ENCODE measurements around the gene CACNA1H.

The CACNA1H gene

DNA sequence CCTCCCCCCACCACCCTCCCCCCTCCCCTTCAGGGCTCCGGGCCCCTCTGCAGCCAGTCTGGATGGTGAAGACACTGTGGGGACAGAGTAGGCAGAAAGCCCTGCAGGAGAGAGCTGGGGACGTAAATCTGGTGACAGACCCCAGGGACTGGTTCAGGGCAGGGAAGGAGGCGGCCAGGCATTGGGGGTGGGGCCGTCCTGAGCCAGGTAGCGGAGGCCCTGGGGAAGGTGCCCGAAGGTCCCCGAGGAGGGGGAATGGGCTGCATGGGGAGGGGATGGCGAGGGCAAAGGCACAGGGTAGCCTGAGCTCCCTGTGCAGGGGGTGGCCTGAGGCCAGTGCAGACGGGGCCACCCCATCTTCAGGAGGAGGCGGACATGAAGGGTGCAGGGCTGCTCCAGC is 26.3 kb upstream of the CACNA1H start:
- TF ChIP-seq CTCF (conservative IDR thresholded peaks at IDR 0.05; ENCODE audit: low read length) = no peak
- DNase-seq (ENCODE audit: low read depth) = no peak
- no peak overlapping the region for H3K4me3 ChIP-seq (ENCODE audit: low read length)

- no peak for DNase-seq (ENCODE audit: low read depth)
- no peak overlapping the region for H3K4me3 ChIP-seq (ENCODE audit: low read length)
- TF ChIP-seq CTCF (conservative IDR thresholded peaks at IDR 0.05; ENCODE audit: low read length) = no peak
These were observed 25.8 kb upstream of the CACNA1H start for GRCh38 chr16:1127101-1127500.

GRCh38 chr16:1127971-1128715 is 24.8 kb upstream of the CACNA1H start:
- no peak for TF ChIP-seq CTCF (conservative IDR thresholded peaks at IDR 0.05; ENCODE audit: low read length)
- DNase-seq (ENCODE audit: low read depth) = no peak
- H3K4me3 ChIP-seq (ENCODE audit: low read length) = no peak overlapping the region

GRCh38 chr16:1129106-1129960 is 23.6 kb upstream of the CACNA1H start:
- no peak overlapping the region for H3K4me3 ChIP-seq (ENCODE audit: low read length)
- no peak for DNase-seq (ENCODE audit: low read depth)
- no peak for TF ChIP-seq CTCF (conservative IDR thresholded peaks at IDR 0.05; ENCODE audit: low read length)

DNA sequence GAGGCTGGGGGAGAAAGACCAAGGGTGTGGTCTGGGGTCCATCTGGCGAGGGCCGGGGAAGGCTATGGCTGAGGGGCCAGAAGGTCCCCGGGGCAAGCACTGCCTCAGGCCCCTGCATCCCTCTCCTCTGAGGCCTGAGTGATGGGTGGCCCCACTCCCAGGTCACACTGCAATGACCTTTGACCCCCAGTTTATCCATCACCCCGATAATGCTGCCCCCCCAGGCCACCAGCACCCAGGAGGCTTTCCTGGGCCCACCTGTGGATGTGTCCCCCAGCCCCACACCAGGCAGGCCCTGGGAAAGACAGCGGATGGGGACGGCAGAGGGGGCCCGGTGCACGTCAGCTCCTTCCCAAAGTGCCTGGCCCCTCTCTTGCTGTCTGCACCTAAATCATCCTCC is 22.5 kb upstream of the CACNA1H start:
- TF ChIP-seq CTCF (conservative IDR thresholded peaks at IDR 0.05; ENCODE audit: low read length) = no peak
- DNase-seq (ENCODE audit: low read depth) = no peak
- no peak overlapping the region for H3K4me3 ChIP-seq (ENCODE audit: low read length)

GRCh38 chr16:1131378-1131994 is 21.4 kb upstream of the CACNA1H start:
- DNase-seq (ENCODE audit: low read depth) = no peak
- no peak for TF ChIP-seq CTCF (conservative IDR thresholded peaks at IDR 0.05; ENCODE audit: low read length)
- H3K4me3 ChIP-seq (ENCODE audit: low read length) = no peak overlapping the region

Data from AG10803 (cell line).